Measurements from ENCODE around the gene MCUR1.

GRCh38 chr6:13813026-13813425 lies 1.3 kb downstream of the MCUR1 start:
- no peak for TF ChIP-seq CTCF (conservative IDR thresholded peaks at IDR 0.05 in 1 of 2, IDR thresholded peaks at IDR 0.05 in 1 of 2; ENCODE audit: low read depth in 1 of 2, low read length in 2 of 2)
- TF ChIP-seq EZH2 (IDR thresholded peaks at IDR 0.05; ENCODE audit: low read length, missing control alignments): no peak

Data from fibroblast of lung (primary cell).